SIG-M5 (cell line): Measurements from ENCODE around the gene CABLES1.
"Not testable (repeated sequence)": the region's sequence is repeated elsewhere in the genome, so short reads cannot be mapped to it uniquely, and the experiment has no call there.

Source experiments
- DNase-seq: peaks from one replicate; lab custom pipeline; 2025; lab: John Stamatoyannopoulos, UW

Gene CABLES1

GRCh38 chr18:23226391-23226790, 91.1 kb downstream of the CABLES1 start:
- no peak for DNase-seq

- DNase-seq, result no peak
These were observed 91.8 kb downstream of the CABLES1 start for GRCh38 chr18:23226930-23227725.

- DNase-seq, result no peak
These were observed 92.4 kb downstream of the CABLES1 start for GRCh38 chr18:23227726-23228070.

GRCh38 chr18:23228102-23229061, 93.1 kb downstream of the CABLES1 start:
- DNase-seq, result no peak

GRCh38 chr18:23229472-23229871, 94.2 kb downstream of the CABLES1 start:
- DNase-seq, result no peak

- DNase-seq, result no peak
These were observed 95.4 kb downstream of the CABLES1 start for GRCh38 chr18:23230686-23231085.

GRCh38 chr18:23231340-23232021, 96.2 kb downstream of the CABLES1 start:
- DNase-seq, result peak; percentile 94

- no peak for DNase-seq
These were observed 97.0 kb downstream of the CABLES1 start for GRCh38 chr18:23232331-23232730.

- DNase-seq, result no peak
These were observed 99.3 kb downstream of the CABLES1 start for GRCh38 chr18:23234619-23235018.

GRCh38 chr18:23235336-23235735, 100.1 kb downstream of the CABLES1 start:
- DNase-seq, result no peak

- no peak for DNase-seq
These were observed 100.6 kb downstream of the CABLES1 start for GRCh38 chr18:23235860-23236259.

- no peak for DNase-seq
These were observed 101.7 kb downstream of the CABLES1 start for GRCh38 chr18:23236876-23237468.

GRCh38 chr18:23237524-23238151, 102.4 kb downstream of the CABLES1 start:
- DNase-seq, result no peak

GRCh38 chr18:23238152-23238531, 102.9 kb downstream of the CABLES1 start:
- DNase-seq, result no peak

GRCh38 chr18:23238651-23239349, 103.5 kb downstream of the CABLES1 start:
- no peak for DNase-seq

GRCh38 chr18:23239350-23239692, 104.0 kb downstream of the CABLES1 start:
- no peak for DNase-seq

GRCh38 chr18:23239885-23240608, 104.8 kb downstream of the CABLES1 start:
- DNase-seq, result no peak

- no peak for DNase-seq
These were observed 105.3 kb downstream of the CABLES1 start for GRCh38 chr18:23240609-23240930.

GRCh38 chr18:23241833-23242496, 106.7 kb downstream of the CABLES1 start:
- not testable (repeated sequence) for DNase-seq

GRCh38 chr18:23243178-23243577, 107.9 kb downstream of the CABLES1 start:
- no peak for DNase-seq
